GM12878 (cell line): ENCODE data around the gene PLK2. TPM values are rescaled to one million over a fixed set of nuclear protein-coding genes. Genes with fewer than 3 reads are reported as not detected.

Source experiments
- ATAC-seq: fragments of 200-7000 bp; cut with Tn5 transposase; 3 replicates; pipeline ENCODE4 v1.9.1; 2020; ENCODE audit warnings: mild to moderate bottlenecking, moderate library complexity
- BruUV-seq: library from RNA; stranded (reverse); fragments of 400-500 nt; replicated peaks from 2 replicates; lab custom pipeline; 2021; lab: Mats Ljungman, UMichigan
- CTCF ChIA-PET: fragments of 300-600 bp; sonication (Branson Sonifier 250); formaldehyde crosslinking; extraction: SDS; loops from one replicate; lab custom pipeline; 2021; ENCODE audit warnings: inconsistent platforms; lab: Yijun Ruan, JAX
- POLR2A ChIA-PET: fragments of 350-600 bp; formaldehyde crosslinking; extraction: SDS; loops from one replicate; lab custom pipeline; 2021; ENCODE audit warnings: inconsistent platforms; lab: Charles Lee
- RAD21 ChIA-PET: fragments of 300-600 bp; sonication (Branson Sonifier 250); formaldehyde crosslinking; loops from one replicate; lab custom pipeline; 2023; ENCODE audit warnings: antibody characterized with exemption; ENCODE audit not compliant: unreplicated experiment; lab: Charles Lee
- SMC1A ChIA-PET: fragments of 300-600 bp; sonication (Branson Sonifier 250); formaldehyde crosslinking; loops from one replicate; lab custom pipeline; 2023; ENCODE audit not compliant: unreplicated experiment, uncharacterized antibody; lab: Charles Lee
- DNase-seq: peaks from one replicate; pipeline ENCODE4 v3.0.0-alpha.2; 2011; ENCODE audit warnings: low read depth, low spot score
- FAIRE-seq: peaks from 3 replicates; lab custom pipeline; 2011; peaks lifted over from hg19 to GRCh38; lab: Jason Lieb, UNC
- H2AFZ ChIP-seq: 2 replicates; pipeline ENCODE4 v1.6.0; 2011; ENCODE audit warnings: low read depth, low read length, control low read depth; ENCODE audit not compliant: control insufficient read depth
- H3K27ac ChIP-seq: 2 replicates; pipeline ENCODE4 v1.5.1; 2011; ENCODE audit warnings: control low read depth; ENCODE audit not compliant: control insufficient read depth, insufficient read depth
- H3K27me3 ChIP-seq, 2 experiments: replicated peaks in 1 of 2; 2 replicates each; pipeline versions ENCODE4 v1.6.0 to v1.6.1; 2011; ENCODE audit warnings: low read length in 1 of 2; ENCODE audit not compliant: control insufficient read depth in 2 of 2, insufficient read depth in 2 of 2
- H3K36me3 ChIP-seq, 2 experiments: 2 replicates each; pipeline ENCODE4 v1.5.1; 2011; ENCODE audit warnings: low read length in 1 of 2; ENCODE audit not compliant: control insufficient read depth in 2 of 2, insufficient read depth in 2 of 2
- H3K4me1 ChIP-seq: 2 replicates; pipeline ENCODE4 v1.6.1; 2011; ENCODE audit warnings: mild to moderate bottlenecking, low read length, moderate library complexity, mixed read lengths; ENCODE audit not compliant: control insufficient read depth, insufficient read depth
- H3K4me2 ChIP-seq: 2 replicates; pipeline ENCODE4 v1.6.0; 2011; ENCODE audit warnings: control low read depth; ENCODE audit not compliant: control insufficient read depth, insufficient read depth
- H3K4me3 ChIP-seq: fragments of 200-600 bp; sonication (generic); 2 replicates; pipeline ENCODE4 v1.5.1; 2016
- H3K79me2 ChIP-seq: 2 replicates; pipeline ENCODE4 v1.6.0; 2011; ENCODE audit warnings: low read length; ENCODE audit not compliant: control insufficient read depth, insufficient read depth
- H3K9ac ChIP-seq: 2 replicates; pipeline ENCODE4 v1.8.0; 2011; ENCODE audit warnings: low read length, control low read depth, mixed read lengths; ENCODE audit not compliant: control insufficient read depth, insufficient read depth
- H3K9me3 ChIP-seq: replicated peaks from 3 replicates; pipeline ENCODE4 v1.5.1; 2011; ENCODE audit warnings: mild to moderate bottlenecking, low read length; ENCODE audit not compliant: control insufficient read depth, insufficient read depth
- H4K20me1 ChIP-seq: 2 replicates; pipeline ENCODE4 v1.6.0; 2011; ENCODE audit not compliant: control insufficient read depth, insufficient read depth
- BMI1 ChIP-seq: fragments of 450-650 bp; IDR thresholded peaks from 2 replicates; pipeline ENCODE4 v1.6.1; 2016; ENCODE audit warnings: mild to moderate bottlenecking, moderate library complexity, borderline replicate concordance
- CREB1 ChIP-seq: IDR thresholded peaks from 2 replicates; pipeline ENCODE4 v1.6.1; 2012; ENCODE audit warnings: low read depth, mild to moderate bottlenecking, inconsistent platforms
- CREM ChIP-seq: IDR thresholded peaks from 2 replicates; pipeline ENCODE4 v1.6.1; 2014; ENCODE audit warnings: antibody characterized with exemption, low read depth
- E2F4 ChIP-seq: IDR thresholded peaks from 2 replicates; pipeline ENCODE4 v1.6.1; 2012; ENCODE audit warnings: low read depth, low read length, improper control_type of control experiment
- IRF4 ChIP-seq: IDR thresholded peaks from 2 replicates; pipeline ENCODE4 v1.6.1; 2011; ENCODE audit warnings: low read depth, low read length
- MLLT1 ChIP-seq: fragments of 450-650 bp; IDR thresholded peaks from 2 replicates; pipeline ENCODE4 v1.6.1; 2016; ENCODE audit warnings: mild to moderate bottlenecking
- MTA2 ChIP-seq: fragments of 450-650 bp; IDR thresholded peaks from 2 replicates; pipeline ENCODE4 v1.6.1; 2016; ENCODE audit warnings: low read depth, mild to moderate bottlenecking, moderate library complexity
- NBN ChIP-seq: fragments of 450-650 bp; IDR thresholded peaks from 2 replicates; pipeline ENCODE4 v1.6.1; 2016
- PAX5 ChIP-seq: IDR thresholded peaks from 2 replicates; pipeline ENCODE4 v1.6.1; 2011; ENCODE audit warnings: low read depth, low read length, borderline replicate concordance
- PRDM15 ChIP-seq: fragments of 450-650 bp; formaldehyde crosslinking; IDR thresholded peaks from 2 replicates; pipeline ENCODE4 v1.4.0; 2020; ENCODE audit warnings: mild to moderate bottlenecking, moderate library complexity
- RB1 ChIP-seq: fragments of 450-650 bp; formaldehyde crosslinking; IDR thresholded peaks from 2 replicates; pipeline ENCODE4 v1.6.1; 2017; ENCODE audit warnings: mild to moderate bottlenecking, borderline replicate concordance
- SUPT20H ChIP-seq: IDR thresholded peaks from 2 replicates; pipeline ENCODE4 v1.6.1; 2011; ENCODE audit warnings: low read depth, mild to moderate bottlenecking, low read length, moderate library complexity, borderline replicate concordance; ENCODE audit not compliant: control insufficient read depth
- ZNF384 ChIP-seq: IDR thresholded peaks from 2 replicates; pipeline ENCODE4 v1.6.1; 2012; ENCODE audit warnings: low read depth, mild to moderate bottlenecking, low read length, improper control_type of control experiment, borderline replicate concordance
- ZSCAN29 ChIP-seq: fragments of 450-650 bp; IDR thresholded peaks from 2 replicates; pipeline ENCODE4 v1.6.1; 2017; ENCODE audit warnings: mild to moderate bottlenecking, moderate library complexity
- WGBS: methylation state at CpG from one replicate; pipeline ENCODE4 v1.1.6; 2016; ENCODE audit warnings: low lambda C conversion rate; ENCODE audit not compliant: insufficient replicate concordance, insufficient coverage; ENCODE audit errors: missing lambda C conversion rate; 5-methylcytosine and 5-hydroxymethylcytosine counted together
- in situ Hi-C: fragments of 300-500 bp; cut with MboI; formaldehyde crosslinking; loops from 9 replicates; pipeline ENCODE4 v1.14.3; 2018; ENCODE audit warnings: mixed read lengths
- intact Hi-C: fragments of 100-400 bp; cut with micrococcal nuclease; formaldehyde crosslinking; loops from one replicate; pipeline ENCODE4 v1.14.2; 2022; ENCODE audit not compliant: unreplicated experiment
- polyA plus RNA-seq, 11 experiments: library from polyadenylated mRNA; depleted of rRNA in 4 of 11; unstranded in 6 of 11; stranded (reverse) in 5 of 11; fragments of >200 nt; fragmentation: Nextera tagmentation in 4 of 11; fragmentation: Illumina TruSeq in 1 of 11; extraction: Ambion mirVana in 4 of 11; extraction: Trizol in 1 of 11; gene quantifications; 1 replicate in 1 of 11; 2 replicates in 10 of 11; pipeline versions ENCODE4 v1.2.1 to v1.2.3, GENCODE V29; 2011 to 2016; ENCODE audit warnings: inconsistent platforms in 2 of 11, missing spikeins in 2 of 11, low read depth in 1 of 11
- total RNA-seq, 4 experiments: library from RNA; depleted of rRNA in 3 of 4; stranded (reverse); fragments of >200 nt in 3 of 4; fragmentation: Illumina TruSeq in 1 of 4; extraction: Trizol in 1 of 4; gene quantifications; 2 replicates each; pipeline versions ENCODE4 v1.2.1 to v1.2.3, GENCODE V29; 2013 to 2021
- TF ChIP-seq, protein P1 (sequence below): fragments of 450-650 bp; IDR thresholded peaks from 2 replicates; pipeline ENCODE4 v1.6.1; 2017; ENCODE audit warnings: mild to moderate bottlenecking, moderate library complexity

Gene PLK2
- total and polyA plus RNA-seq, 10 of the 15 experiments (the other 5 are each of a cell fraction or from before 2014, with no cell fraction given) = 0.07 to 3.9 (median 0.52) TPM

GRCh38 chr5:58490402-58491050 lies 30.6 kb upstream of the PLK2 start:
- Histone ChIP-seq H2AFZ (no peak overlapping the region), H3K9me3 (no peaks in the 10 kb centered on the region), H4K20me1 (no peaks in the 10 kb centered on the region), H3K27ac (no peak overlapping the region), H3K4me3 (no peak overlapping the region), H3K4me1 (no peaks in the 10 kb centered on the region), H3K4me2 (no peak overlapping the region), H3K9ac (no peak overlapping the region), H3K79me2 (no peaks in the 10 kb centered on the region), H3K36me3 (no peaks in the 10 kb centered on the region), H3K27me3 (no peaks in the 10 kb centered on the region; a peak in 1 of 4 replicates)
- ChIA-PET CTCF (no interaction called here), RAD21 (no interaction called here), SMC1A (no interaction called here), POLR2A (no interaction called here)
- DNase-seq = no peak
- no peak for FAIRE-seq
- ATAC-seq = peak; percentile 40; the same call in 2 of the 3 replicates
- no TSS peak for BruUV-seq
- intact Hi-C loops = no loop called here
- in situ Hi-C loops = no loop called here
- WGBS = 3% methylated on average over 4 of the region's 4 CpGs
- no peak for TF ChIP-seq PRDM15
- TF ChIP-seq, protein P1, sequence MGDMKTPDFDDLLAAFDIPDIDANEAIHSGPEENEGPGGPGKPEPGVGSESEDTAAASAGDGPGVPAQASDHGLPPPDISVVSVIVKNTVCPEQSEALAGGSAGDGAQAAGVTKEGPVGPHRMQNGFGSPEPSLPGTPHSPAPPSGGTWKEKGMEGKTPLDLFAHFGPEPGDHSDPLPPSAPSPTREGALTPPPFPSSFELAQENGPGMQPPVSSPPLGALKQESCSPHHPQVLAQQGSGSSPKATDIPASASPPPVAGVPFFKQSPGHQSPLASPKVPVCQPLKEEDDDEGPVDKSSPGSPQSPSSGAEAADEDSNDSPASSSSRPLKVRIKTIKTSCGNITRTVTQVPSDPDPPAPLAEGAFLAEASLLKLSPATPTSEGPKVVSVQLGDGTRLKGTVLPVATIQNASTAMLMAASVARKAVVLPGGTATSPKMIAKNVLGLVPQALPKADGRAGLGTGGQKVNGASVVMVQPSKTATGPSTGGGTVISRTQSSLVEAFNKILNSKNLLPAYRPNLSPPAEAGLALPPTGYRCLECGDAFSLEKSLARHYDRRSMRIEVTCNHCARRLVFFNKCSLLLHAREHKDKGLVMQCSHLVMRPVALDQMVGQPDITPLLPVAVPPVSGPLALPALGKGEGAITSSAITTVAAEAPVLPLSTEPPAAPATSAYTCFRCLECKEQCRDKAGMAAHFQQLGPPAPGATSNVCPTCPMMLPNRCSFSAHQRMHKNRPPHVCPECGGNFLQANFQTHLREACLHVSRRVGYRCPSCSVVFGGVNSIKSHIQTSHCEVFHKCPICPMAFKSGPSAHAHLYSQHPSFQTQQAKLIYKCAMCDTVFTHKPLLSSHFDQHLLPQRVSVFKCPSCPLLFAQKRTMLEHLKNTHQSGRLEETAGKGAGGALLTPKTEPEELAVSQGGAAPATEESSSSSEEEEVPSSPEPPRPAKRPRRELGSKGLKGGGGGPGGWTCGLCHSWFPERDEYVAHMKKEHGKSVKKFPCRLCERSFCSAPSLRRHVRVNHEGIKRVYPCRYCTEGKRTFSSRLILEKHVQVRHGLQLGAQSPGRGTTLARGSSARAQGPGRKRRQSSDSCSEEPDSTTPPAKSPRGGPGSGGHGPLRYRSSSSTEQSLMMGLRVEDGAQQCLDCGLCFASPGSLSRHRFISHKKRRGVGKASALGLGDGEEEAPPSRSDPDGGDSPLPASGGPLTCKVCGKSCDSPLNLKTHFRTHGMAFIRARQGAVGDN = no peak
- no peak for TF ChIP-seq MLLT1
- no peak for TF ChIP-seq SUPT20H
- TF ChIP-seq CREM = no peak
- TF ChIP-seq CREB1 = no peak
- no peak for TF ChIP-seq E2F4
- TF ChIP-seq PAX5 = no peak
- TF ChIP-seq ZNF384 = no peak
- TF ChIP-seq RB1 = no peak
- no peak for TF ChIP-seq MTA2
- TF ChIP-seq NBN = no peak
- no peak for TF ChIP-seq IRF4
- no peak for TF ChIP-seq BMI1
- TF ChIP-seq ZSCAN29 = no peak
